NK-92 treated with Interleukin-12 subunit alpha and Interleukin-12 subunit beta, amount 100 ng/mL, for 24 hours (cell line): ENCODE results near the gene OR2M4.
"Not testable (repeated sequence)": the region's sequence is repeated elsewhere in the genome, so short reads cannot be mapped to it uniquely, and the experiment has no call there.

ENCODE experiments used
- DNase-seq: peaks from one replicate; lab custom pipeline; 2025; lab: John Stamatoyannopoulos, UW

OR2M4 gene, protein sequence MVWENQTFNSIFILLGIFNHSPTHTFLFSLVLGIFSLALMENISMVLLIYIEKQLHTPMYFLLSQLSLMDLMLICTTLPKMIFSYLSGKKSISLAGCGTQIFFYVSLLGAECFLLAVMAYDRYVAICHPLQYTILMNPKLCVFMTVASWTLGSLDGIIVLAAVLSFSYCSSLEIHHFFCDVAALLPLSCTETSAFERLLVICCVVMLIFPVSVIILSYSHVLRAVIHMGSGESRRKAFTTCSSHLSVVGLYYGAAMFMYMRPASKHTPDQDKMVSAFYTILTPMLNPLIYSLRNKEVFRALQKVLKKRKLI

DNA sequence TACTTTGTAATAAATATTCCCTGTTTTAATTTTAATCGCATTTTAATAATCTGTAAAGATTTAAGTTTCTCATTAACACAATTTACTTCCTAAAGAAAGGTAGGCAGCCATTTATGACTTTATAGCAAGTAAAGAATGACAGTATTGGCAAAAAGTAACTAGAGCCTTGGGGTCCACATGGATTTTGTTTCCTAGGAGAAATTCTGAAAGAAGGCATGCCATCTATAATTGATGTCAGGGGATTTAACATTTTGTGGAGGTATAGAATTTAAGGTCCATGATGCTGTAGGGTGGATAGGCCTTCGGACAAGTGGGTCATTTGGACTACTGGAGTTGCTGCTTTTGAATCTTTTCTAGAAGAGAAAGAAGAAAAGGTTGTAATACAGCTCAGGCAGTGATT is at the start of gene OR2M4:
Gene OR2M4, plus strand, starts transcription at position 301 of the 400 bp plus-strand sequence. CDS start 7,512 bp downstream, outside the sequence.
- no peak for DNase-seq

DNA sequence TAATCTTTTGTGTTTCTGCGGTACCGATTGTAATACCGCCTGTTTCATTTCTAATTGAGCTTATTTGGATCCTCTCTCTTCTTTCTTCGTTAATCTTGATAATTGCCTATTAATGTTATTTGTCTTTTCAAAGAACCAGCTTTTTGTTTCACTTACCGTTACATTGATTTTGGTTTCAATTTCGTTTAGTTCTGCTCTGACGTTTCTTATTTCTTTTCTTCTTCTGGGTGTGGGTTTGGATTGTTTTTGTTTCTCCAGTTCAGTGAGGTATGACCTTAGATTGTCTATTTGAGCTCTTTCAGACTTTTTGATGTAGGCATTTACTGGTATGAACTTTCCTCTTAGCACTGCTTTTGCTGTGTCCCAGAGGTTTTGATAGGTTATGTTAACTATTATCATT is 47.2 kb upstream of the OR2M4 start:
- no peak for DNase-seq

DNA sequence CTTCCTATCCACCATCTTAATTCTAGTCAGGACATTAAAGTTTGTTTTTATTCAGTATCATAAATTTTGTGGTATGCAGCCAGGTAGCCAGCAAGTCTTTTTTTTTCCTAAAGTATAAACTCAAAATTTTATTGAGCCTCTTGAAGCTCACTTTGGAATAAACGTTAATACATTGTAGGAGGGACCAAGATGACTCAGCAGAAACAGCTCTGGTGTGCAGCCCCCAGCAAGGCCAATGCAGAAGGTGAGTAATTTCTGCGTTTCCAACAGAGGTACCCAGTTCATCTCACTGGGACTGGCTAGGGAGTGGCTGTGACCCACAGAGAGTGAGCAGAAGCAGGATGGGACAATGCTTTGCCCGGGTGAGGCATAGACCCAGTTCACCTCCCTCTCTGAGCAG is 43.9 kb upstream of the OR2M4 start:
- DNase-seq, result no peak

DNA sequence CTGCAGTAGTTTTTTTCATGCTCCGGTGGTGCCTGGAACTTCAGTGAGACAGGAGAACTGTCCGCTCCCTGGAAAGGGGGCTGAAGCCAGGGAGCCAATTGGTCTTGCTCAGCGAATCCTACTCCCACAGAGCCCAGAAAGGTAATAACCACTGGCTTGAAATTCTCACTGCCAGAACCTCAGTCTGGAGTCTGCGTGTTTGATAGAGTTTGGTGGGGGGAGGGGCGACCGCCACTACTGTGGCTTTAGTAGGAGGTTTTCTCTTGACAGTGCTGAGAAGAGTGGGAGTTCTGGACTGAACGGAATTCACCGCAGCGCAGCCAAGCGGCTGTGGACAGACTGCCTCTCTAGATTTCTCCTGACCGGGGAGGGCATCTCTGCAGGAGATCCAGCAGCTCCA is 42.2 kb upstream of the OR2M4 start:
- no peak for DNase-seq

DNA sequence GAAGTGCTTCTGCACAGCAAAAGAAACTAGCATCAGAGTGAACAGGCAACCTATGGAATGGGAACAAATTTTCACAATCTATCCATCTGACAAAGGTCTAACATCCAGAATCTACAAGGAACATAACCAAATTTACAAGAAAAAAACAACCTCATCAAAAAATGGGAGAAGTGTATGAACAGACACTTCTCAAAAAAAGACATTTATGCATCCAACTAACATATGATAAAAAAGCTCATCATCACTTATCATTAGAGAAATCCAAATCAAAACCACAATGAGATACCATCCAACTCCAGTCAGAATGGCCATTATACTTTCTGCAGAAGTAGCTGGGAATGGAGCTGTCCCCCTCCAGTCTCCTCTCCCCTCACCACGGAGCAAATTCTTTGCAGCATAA is 37.1 kb upstream of the OR2M4 start:
- DNase-seq, result no peak

DNA sequence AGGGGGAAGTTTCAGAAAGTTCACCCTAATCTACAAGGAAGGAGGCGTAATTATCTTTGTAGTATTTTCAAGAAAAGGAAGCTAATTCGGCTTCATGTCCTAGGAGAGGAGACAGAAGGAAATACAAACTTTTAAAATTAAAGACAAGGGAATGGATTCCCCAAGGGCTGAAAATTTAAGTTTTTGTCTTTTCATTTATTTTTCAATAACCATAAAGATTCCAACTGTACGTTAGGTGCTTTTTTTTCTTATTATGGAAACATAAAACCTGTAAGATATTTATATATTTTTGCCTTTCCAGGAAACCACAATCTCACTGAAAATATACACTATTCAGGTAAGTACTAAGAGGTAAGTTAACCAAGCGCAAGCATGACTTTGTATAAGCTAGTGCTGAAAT is 34.3 kb upstream of the OR2M4 start, which contains the start of gene OR2M3:
Gene OR2M3, plus strand, starts transcription at position 301 of the 400 bp plus-strand sequence. CDS start 5,803 bp downstream, outside the sequence.
- no peak for DNase-seq

DNA sequence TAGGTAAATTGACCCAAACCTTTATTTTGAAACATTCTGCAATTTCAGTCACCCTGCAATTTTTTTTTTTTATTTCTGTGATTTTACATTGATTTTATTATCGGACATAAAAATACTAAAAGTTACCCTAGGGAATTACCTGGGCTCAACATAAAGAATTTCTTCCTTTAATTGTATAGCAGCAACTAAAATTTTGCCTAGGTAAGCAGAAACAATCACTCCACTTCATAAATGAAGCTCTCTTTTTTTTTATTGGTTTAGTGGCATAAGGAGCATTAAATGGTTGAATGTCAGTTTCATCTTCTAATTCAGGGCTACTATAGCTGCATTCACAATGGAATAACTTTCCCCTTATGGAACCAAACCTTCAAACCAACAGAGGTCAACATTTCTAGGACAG is 15.3 kb upstream of the OR2M4 start:
- DNase-seq, result no peak

DNA sequence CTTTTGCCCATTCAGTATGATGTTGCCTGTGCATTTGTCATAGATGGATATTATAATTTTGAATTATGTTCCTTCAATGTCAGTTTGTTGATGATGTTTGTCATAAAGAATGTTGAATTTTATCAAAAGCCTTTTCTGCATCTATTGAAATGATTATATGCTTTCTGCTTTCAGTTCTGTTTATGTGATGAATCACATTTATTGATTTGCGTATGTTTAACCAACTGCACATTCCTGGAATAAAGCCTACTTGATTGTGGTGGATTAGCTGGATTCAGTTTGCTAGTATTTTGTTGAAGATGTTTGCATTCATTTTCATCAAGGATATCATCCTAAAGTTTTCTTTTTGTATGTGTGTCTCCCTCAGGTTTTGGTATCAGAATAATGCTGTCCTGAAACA is 5.7 kb upstream of the OR2M4 start:
- no peak for DNase-seq

DNA sequence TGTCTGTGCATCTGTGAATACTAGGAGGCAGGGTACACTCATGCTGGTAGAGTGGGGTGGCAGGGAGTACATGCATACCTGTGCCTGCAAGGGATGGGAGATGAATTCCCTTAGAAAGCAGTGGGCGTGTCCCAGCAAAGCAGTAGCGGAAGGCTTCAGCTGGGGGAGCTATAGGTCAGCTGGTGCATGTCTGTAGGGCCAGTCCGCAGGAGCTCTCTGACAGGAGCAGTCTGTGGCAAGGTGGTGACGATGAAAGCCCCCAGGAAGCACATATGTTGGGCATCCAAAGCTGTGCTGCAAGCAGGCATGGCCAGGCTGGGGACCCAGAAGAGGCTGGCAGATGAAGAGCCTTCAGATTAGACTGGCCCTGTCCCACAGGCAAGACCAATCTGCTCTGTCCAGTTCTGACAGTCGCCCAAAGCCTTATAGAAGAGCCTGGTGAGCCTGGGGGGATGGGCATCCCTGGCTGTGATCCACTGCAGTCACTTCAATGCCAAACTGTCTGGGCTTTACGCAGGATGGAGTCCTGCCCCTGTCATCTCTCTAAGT is 1.8 kb upstream of the OR2M4 start:
- DNase-seq, result no peak

DNA sequence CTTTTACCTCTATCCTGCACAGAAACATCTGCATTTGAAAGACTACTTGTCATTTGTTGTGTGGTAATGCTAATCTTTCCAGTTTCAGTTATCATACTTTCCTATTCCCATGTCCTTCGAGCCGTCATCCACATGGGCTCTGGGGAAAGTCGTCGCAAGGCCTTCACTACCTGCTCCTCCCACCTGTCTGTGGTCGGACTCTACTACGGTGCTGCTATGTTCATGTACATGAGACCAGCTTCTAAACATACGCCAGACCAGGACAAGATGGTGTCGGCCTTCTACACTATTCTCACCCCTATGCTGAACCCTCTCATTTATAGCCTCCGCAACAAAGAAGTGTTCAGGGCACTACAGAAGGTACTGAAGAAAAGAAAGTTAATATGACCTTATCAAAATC is 8.3 kb downstream of the OR2M4 start:
- no peak for DNase-seq

DNA sequence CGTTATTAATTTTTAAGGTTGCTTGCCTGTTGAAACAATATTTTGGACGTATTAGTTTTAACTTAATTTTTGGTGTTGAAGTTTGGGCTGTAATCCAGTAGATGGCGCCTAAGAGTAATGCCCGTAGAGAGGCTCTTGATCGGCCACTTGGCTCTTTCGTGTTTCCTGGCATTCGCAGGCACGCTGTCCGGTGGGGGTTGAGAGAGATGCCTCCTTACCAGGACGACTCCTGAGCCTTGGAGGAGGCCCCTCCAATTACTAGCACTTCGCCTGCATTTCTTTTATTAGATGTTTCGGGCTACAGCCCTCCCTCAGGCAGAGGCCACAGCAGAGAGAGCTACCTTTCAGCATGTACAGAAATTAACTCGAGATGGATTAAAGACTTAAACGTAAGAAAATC is 12.0 kb downstream of the OR2M4 start:
- DNase-seq, result peak; percentile 2

DNA sequence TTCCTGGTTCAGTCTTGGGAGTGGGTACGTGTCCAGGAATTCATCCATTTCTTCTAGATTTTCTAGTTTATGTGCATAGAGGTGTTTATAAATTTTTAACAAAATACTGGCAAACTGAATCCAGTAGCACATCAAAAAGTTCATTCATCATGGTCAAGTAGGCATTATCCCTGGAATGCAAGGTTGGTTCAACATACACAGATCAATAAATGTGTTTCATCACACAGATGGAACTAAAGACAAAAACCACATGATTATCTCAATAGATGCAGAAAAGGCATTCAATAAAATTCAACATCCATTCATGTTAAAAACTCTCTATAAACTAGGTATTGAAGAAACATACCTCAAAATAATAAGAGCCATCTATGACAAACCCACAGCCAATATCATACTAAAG is 28.1 kb downstream of the OR2M4 start:
- not testable (repeated sequence) for DNase-seq

DNA sequence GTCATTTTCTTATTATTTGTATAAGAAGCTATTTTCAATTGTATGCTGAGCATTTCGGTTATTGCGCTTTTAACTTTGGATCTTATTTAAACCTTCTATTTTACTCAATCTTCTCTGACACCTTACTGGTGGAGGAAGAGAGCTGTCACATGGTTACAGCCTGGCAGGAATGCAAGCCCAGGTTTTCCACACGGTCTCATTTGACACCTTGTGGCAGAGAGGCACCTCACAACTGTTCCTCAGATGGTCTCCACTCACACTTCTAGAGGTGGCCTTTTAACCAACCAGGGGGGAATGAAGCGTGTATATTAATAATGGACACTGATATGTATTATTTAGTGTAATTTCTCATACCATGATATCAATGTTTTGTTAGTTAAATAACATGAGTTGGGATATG is 37.0 kb downstream of the OR2M4 start:
- DNase-seq, result no peak

DNA sequence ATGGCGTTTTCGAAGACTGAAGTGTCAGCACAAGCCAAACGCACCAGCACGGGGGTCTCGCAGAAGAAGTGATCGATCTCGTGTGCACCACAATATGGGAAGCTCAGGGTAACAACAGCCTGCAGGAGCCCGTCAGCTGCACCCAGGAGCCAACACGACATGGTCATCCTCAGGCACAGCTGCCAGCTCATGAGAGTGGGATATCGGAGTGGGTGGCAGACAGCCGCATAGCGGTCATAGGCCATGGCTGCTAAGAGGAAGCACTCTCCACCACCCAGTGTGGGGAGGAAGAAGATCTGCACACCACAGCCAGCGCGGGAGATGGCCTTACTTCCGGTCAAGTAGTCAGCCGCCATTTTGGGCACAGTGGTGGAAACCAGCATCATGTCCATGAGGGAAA is 42.0 kb downstream of the OR2M4 start:
- DNase-seq, result not testable (repeated sequence)

DNA sequence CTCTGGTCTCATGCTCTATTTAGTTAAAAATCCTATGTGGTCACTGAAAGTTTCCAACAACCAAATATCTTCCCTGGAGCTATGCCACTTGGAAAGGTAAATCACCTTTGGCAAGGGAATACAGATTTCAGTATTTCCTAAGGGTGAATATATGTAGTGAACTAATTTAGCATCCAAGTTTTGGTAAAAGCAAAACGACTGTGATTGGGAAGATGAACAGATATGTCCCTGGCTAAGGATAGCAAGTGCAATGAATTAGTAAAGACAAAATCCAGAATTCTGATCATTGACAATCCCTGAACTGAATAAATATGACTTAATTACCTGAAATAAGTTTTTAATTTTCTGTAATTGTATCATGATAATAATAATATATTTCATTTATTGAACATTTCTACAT is 46.7 kb downstream of the OR2M4 start, which contains the start of gene OR2T33:
Gene OR2T33, minus strand, starts transcription at position 101 of the 400 bp plus-strand sequence. CDS start 4,162 bp downstream, outside the sequence.
- no peak for DNase-seq

DNA sequence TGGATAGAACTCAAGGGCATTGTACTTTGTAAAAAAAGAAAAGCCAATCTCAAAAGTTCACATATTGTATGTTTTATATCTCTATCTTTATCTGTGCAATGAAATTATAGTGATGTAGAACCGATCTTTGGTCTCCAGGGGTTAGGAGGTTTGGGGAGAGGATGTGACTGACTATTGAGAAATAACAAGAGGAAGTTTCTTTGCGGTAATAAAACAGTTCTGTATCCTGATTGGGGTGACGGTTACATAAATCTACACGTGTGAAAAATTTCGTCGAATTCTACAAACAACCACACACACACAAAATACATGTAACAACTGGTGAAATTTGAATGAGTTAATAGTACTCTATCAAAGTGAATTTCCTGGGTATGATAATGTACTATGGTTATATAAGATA is 57.2 kb downstream of the OR2M4 start:
- no peak for DNase-seq
